DOHH2 (cell line): ENCODE results near the gene SELENOK.

Source experiments
- H3F3A ChIP-seq: fragments of 200-600 bp; sonication (generic), shearing (Covaris generic); 2 replicates; pipeline ENCODE4 v1.6.0; 2016; ENCODE audit warnings: antibody characterized with exemption, mild to moderate bottlenecking; ENCODE audit not compliant: control insufficient read depth, insufficient read depth
- H3K27ac ChIP-seq: fragments of 200-600 bp; sonication (generic); 2 replicates; pipeline ENCODE4 v1.5.1; 2014; ENCODE audit warnings: low read depth, mild to moderate bottlenecking, low read length, moderate library complexity
- H3K27me3 ChIP-seq: fragments of 200-600 bp; sonication (generic); 2 replicates; pipeline ENCODE4 v1.6.1; 2014; ENCODE audit warnings: mild to moderate bottlenecking, low read length, mixed read lengths; ENCODE audit not compliant: control insufficient read depth
- H3K36me3 ChIP-seq: fragments of 200-600 bp; sonication (generic); 2 replicates; pipeline ENCODE4 v1.6.1; 2014; ENCODE audit warnings: mild to moderate bottlenecking, low read length, moderate library complexity, mixed read lengths; ENCODE audit not compliant: control insufficient read depth
- H3K4me1 ChIP-seq: fragments of 200-600 bp; sonication (generic); 2 replicates; pipeline ENCODE4 v1.6.1; 2014; ENCODE audit warnings: mild to moderate bottlenecking, low read length, mixed read lengths; ENCODE audit not compliant: control insufficient read depth
- H3K4me2 ChIP-seq: fragments of 200-600 bp; sonication (generic); 2 replicates; pipeline ENCODE4 v1.6.0; 2014; ENCODE audit warnings: mild to moderate bottlenecking, low read length, moderate library complexity
- H3K4me3 ChIP-seq: fragments of 200-600 bp; sonication (generic); 2 replicates; pipeline ENCODE4 v1.5.1; 2014; ENCODE audit warnings: mild to moderate bottlenecking, low read length, mixed read lengths
- H3K79me2 ChIP-seq: fragments of 200-600 bp; sonication (generic); 2 replicates; pipeline ENCODE4 v1.6.1; 2014; ENCODE audit warnings: mild to moderate bottlenecking, low read length, mixed read lengths; ENCODE audit not compliant: control insufficient read depth
- H3K9me2 ChIP-seq: fragments of 200-600 bp; sonication (generic); replicated peaks from 2 replicates; pipeline ENCODE4 v1.6.1; 2014; ENCODE audit warnings: mild to moderate bottlenecking, low read length, mixed read lengths; ENCODE audit not compliant: control insufficient read depth
- H3K9me3 ChIP-seq: fragments of 200-600 bp; sonication (generic); 2 replicates; pipeline ENCODE4 v1.6.1; 2014; ENCODE audit warnings: antibody characterized with exemption, low read length, mixed read lengths; ENCODE audit not compliant: control insufficient read depth, insufficient read depth
- H4K20me1 ChIP-seq: fragments of 200-600 bp; sonication (generic); 2 replicates; pipeline ENCODE4 v1.6.0; 2014; ENCODE audit warnings: low read depth, mild to moderate bottlenecking, antibody characterized with exemption, low read length, moderate library complexity; ENCODE audit not compliant: control insufficient read depth, insufficient read depth
- EZH2phosphoT487 ChIP-seq: fragments of 200-600 bp; sonication (generic); IDR thresholded peaks from 2 replicates; pipeline ENCODE4 v1.6.1; 2017; ENCODE audit warnings: borderline replicate concordance, mild to moderate bottlenecking, antibody characterized with exemption, low read length, moderate library complexity, mixed read lengths
- TF ChIP-seq, protein P1 (sequence below): fragments of 200-600 bp; sonication (generic); IDR thresholded peaks from one replicate; pipeline ENCODE4 v1.5.1; 2014; ENCODE audit warnings: antibody characterized with exemption, mild to moderate bottlenecking, low read depth, low read length; ENCODE audit not compliant: poor library complexity, severe bottlenecking

SELENOK gene

DNA sequence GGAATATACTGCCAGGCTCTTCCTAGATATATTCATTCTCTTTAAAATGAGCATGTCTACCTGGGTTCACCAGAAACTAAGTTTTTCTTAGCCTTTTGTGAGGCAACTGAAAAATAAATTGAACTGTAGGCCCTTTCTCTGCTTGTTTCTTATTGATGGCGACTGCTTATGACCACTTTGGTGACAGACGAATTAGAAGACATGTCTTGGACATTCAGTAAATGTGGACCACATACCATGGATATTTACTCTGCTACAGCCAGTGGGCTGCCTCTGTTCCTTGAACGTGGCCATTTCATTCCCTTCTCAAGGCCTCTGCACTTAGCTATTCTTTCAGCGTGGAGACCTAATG, 603 bp upstream of the SELENOK start:
- Histone ChIP-seq H3K4me2 (peak overlapping the region; percentile 91), H3F3A (no peaks in the 10 kb centered on the region), H4K20me1 (no peaks in the 10 kb centered on the region; the same call in 1 of the 2 replicates), H3K79me2 (peaks cover 41% of the 10 kb centered on the region), H3K9me3 (peaks cover 5% of the 10 kb centered on the region; the same call in 1 of the 2 replicates), H3K4me1 (peaks cover 26% of the 10 kb centered on the region), H3K4me3 (peak overlapping the region; percentile 91), H3K36me3 (peaks cover 26% of the 10 kb centered on the region), H3K9me2 (no peaks in the 10 kb centered on the region), H3K27me3 (peaks cover 19% of the 10 kb centered on the region), H3K27ac (peak overlapping the region; percentile 49)
- TF ChIP-seq EZH2phosphoT487, result no peak
- TF ChIP-seq, protein P1, sequence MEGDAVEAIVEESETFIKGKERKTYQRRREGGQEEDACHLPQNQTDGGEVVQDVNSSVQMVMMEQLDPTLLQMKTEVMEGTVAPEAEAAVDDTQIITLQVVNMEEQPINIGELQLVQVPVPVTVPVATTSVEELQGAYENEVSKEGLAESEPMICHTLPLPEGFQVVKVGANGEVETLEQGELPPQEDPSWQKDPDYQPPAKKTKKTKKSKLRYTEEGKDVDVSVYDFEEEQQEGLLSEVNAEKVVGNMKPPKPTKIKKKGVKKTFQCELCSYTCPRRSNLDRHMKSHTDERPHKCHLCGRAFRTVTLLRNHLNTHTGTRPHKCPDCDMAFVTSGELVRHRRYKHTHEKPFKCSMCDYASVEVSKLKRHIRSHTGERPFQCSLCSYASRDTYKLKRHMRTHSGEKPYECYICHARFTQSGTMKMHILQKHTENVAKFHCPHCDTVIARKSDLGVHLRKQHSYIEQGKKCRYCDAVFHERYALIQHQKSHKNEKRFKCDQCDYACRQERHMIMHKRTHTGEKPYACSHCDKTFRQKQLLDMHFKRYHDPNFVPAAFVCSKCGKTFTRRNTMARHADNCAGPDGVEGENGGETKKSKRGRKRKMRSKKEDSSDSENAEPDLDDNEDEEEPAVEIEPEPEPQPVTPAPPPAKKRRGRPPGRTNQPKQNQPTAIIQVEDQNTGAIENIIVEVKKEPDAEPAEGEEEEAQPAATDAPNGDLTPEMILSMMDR, result no peak

DNA sequence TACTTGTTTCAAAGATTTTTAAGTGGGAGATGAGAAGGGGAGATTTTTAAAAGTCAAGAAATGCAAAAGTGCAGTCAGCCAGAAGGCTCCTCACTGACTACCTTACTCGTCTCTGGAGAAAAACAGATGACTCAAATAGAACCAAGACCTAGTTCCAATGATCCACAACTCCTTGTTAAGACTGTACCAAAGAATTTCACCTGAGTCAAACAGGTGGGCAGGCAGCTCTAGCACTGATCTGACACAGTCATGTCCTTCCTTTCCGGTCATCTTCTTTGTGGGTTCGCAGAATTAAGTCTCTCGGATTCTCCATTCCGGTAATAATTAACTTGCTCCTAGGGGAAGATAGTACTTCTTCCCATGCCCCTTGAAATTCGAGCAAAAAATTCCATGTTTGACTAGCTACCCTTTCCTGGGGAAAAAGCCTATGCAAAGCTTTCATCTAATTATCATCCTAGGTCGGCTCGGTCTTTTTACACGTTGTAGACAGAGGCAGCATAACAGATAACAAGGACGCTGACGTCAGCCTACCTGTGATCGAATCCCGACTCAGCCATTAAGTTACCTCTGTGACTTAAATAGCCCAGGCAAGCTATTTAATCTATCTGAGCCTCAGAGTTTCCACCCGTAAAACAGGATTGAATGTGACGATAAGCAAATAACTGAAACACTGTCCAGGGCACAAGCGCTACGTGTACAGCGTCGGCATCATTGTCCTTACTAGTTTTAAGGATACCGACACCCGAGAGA, 758 bp downstream of the SELENOK start:
- peaks cover 9% of the 10 kb centered on the region; the same call in 1 of the 2 replicates for H3K27me3 ChIP-seq
- no peak for TF ChIP-seq EZH2phosphoT487
- TF ChIP-seq, protein P1, result no peak
- H3K27ac ChIP-seq, result peak overlapping the region; percentile 46

DNA sequence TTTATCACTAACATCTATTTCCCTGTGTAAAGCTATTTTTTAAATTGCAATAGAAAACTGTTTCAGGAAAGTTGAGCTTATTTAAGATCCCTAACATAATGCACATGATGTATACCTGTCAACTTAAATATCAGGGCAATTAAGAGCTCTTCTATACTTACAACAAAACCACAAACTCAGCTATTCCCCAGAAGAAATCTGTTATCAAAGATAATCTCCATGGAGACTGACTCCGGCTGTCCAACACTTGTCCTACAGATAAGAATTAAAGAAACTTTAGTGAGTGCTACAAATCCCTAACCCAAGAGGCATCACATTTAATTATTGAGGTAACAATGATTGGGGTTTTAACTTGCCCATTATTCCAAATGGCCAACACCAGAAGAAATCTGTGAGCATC, 3.4 kb downstream of the SELENOK start:
- peaks cover 61% of the 10 kb centered on the region for H3K36me3 ChIP-seq
- peaks cover 26% of the 10 kb centered on the region for H3K4me1 ChIP-seq
- peaks cover 5% of the 10 kb centered on the region; the same call in 1 of the 2 replicates for H3K9me3 ChIP-seq
- no peak overlapping the region for H3K4me3 ChIP-seq
- no peak overlapping the region for H3K4me2 ChIP-seq
- peaks cover 9% of the 10 kb centered on the region for H3F3A ChIP-seq
- no peaks in the 10 kb centered on the region; the same call in 1 of the 2 replicates for H4K20me1 ChIP-seq
- TF ChIP-seq EZH2phosphoT487, result no peak
- TF ChIP-seq, protein P1, result no peak
- no peaks in the 10 kb centered on the region for H3K27me3 ChIP-seq
- peaks cover 42% of the 10 kb centered on the region for H3K79me2 ChIP-seq
- H3K9me2 ChIP-seq, result no peaks in the 10 kb centered on the region
- H3K27ac ChIP-seq, result no peak overlapping the region

More for the DNA sequence above, 758 bp downstream of the SELENOK start:
- no peaks in the 10 kb centered on the region for H3F3A ChIP-seq
- H3K4me3 ChIP-seq, result peak overlapping the region; percentile 91
- no peaks in the 10 kb centered on the region for H3K9me2 ChIP-seq
- no peaks in the 10 kb centered on the region; the same call in 1 of the 2 replicates for H4K20me1 ChIP-seq
- H3K4me2 ChIP-seq, result peak overlapping the region; percentile 91
- peaks cover 39% of the 10 kb centered on the region for H3K36me3 ChIP-seq
- H3K4me1 ChIP-seq, result peaks cover 26% of the 10 kb centered on the region
- peaks cover 5% of the 10 kb centered on the region; the same call in 1 of the 2 replicates for H3K9me3 ChIP-seq
- peaks cover 42% of the 10 kb centered on the region for H3K79me2 ChIP-seq
